ENCODE measurements around the gene DTL.

DNA sequence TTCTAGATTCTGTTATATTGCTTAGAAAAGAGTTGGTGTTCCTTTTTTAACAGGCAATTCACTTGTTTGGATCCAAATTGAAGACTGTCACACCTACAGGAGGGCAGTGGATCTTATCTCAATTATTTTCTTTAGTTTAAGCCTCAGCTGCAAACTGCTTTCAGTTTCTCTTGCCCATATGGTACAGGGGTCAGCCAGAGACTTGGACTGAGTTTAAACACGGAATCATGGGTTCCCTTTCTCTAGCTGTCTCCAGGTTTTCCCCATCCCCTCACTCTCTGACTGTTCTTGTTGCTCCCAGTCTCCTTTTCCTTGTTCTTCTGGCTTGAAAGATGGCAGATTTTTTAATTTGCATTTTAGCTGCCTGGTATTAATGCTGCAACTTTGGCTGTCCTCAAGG lies 18.4 kb downstream of the DTL start:
- TF ChIP-seq CTCF (IDR thresholded peaks at IDR 0.05): no peak
- TF ChIP-seq POLR2A (IDR thresholded peaks at IDR 0.05): no peak
- no peak for TF ChIP-seq POLR2AphosphoS5 (IDR thresholded peaks at IDR 0.05)
- TF ChIP-seq EP300 (IDR thresholded peaks at IDR 0.05): no peak

Measured in stomach (tissue), 4 donors.